ENCODE data around the gene LTBP1.

The LTBP1 gene

GRCh38 chr2:33316328-33316727, 369.6 kb downstream of the LTBP1 start:
- DNase-seq (ENCODE audit: low spot score), result no peak

GRCh38 chr2:33317369-33318007, 370.7 kb downstream of the LTBP1 start:
- DNase-seq (ENCODE audit: low spot score), result no peak

- DNase-seq (ENCODE audit: low spot score), result no peak
These were observed 371.7 kb downstream of the LTBP1 start for GRCh38 chr2:33318456-33318855.

- DNase-seq (ENCODE audit: low spot score), result no peak
These were observed 373.8 kb downstream of the LTBP1 start for GRCh38 chr2:33320573-33320972.

GRCh38 chr2:33321236-33321771, 374.6 kb downstream of the LTBP1 start:
- DNase-seq (ENCODE audit: low spot score), result no peak

- DNase-seq (ENCODE audit: low spot score), result no peak
These were observed 375.2 kb downstream of the LTBP1 start for GRCh38 chr2:33321876-33322483.

GRCh38 chr2:33322612-33323011, 375.9 kb downstream of the LTBP1 start:
- DNase-seq (ENCODE audit: low spot score), result no peak

GRCh38 chr2:33323957-33324356, 377.2 kb downstream of the LTBP1 start:
- DNase-seq (ENCODE audit: low spot score), result no peak

GRCh38 chr2:33326100-33326499, 379.3 kb downstream of the LTBP1 start:
- DNase-seq (ENCODE audit: low spot score), result no peak

GRCh38 chr2:33333433-33333832, 386.7 kb downstream of the LTBP1 start:
- DNase-seq (ENCODE audit: low spot score), result no peak

GRCh38 chr2:33334083-33334482, 387.3 kb downstream of the LTBP1 start:
- DNase-seq (ENCODE audit: low spot score), result no peak

GRCh38 chr2:33335516-33335915, 388.8 kb downstream of the LTBP1 start:
- no peak for DNase-seq (ENCODE audit: low spot score)

GRCh38 chr2:33336036-33336625, 389.4 kb downstream of the LTBP1 start:
- no peak for DNase-seq (ENCODE audit: low spot score)

- no peak for DNase-seq (ENCODE audit: low spot score)
These were observed 390.7 kb downstream of the LTBP1 start for GRCh38 chr2:33337385-33337960.

GRCh38 chr2:33337981-33338380, 391.2 kb downstream of the LTBP1 start:
- DNase-seq (ENCODE audit: low spot score), result no peak

GRCh38 chr2:33339269-33339668, 392.5 kb downstream of the LTBP1 start:
- DNase-seq (ENCODE audit: low spot score), result no peak

- no peak for DNase-seq (ENCODE audit: low spot score)
These were observed 393.5 kb downstream of the LTBP1 start for GRCh38 chr2:33340280-33340679.

GRCh38 chr2:33342171-33342570, 395.4 kb downstream of the LTBP1 start:
- DNase-seq (ENCODE audit: low spot score), result no peak

GRCh38 chr2:33342705-33343104, 396.0 kb downstream of the LTBP1 start:
- no peak for DNase-seq (ENCODE audit: low spot score)

- no peak for DNase-seq (ENCODE audit: low spot score)
These were observed 396.7 kb downstream of the LTBP1 start for GRCh38 chr2:33343387-33343895.

GRCh38 chr2:33344230-33344629, 397.5 kb downstream of the LTBP1 start:
- DNase-seq (ENCODE audit: low spot score), result no peak

- no peak for DNase-seq (ENCODE audit: low spot score)
These were observed 401.1 kb downstream of the LTBP1 start for GRCh38 chr2:33347856-33348255.

- no peak for DNase-seq (ENCODE audit: low spot score)
These were observed 403.9 kb downstream of the LTBP1 start for GRCh38 chr2:33350632-33351031.
